ENCODE results near the gene UBE2V1.

DNA sequence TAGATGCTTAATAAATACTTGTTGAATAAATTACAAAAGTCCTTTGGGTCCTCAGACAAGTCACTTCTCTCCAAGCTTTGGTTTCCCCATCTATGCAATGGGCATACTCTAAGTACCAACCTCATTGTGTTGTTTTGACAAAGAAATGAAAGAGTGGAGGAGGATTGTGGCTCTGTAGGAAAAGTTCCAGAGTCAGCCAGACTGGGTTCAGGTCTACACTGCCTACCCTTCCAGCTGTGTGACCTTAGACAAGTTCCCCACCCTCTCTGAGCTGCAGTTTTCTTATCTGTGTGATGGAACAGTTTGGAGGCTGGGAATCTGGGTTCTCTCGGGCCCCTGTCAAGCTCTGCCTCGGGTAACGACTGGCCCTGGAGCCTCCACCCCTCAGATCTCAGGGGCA lies 76.2 kb downstream of the UBE2V1 start:
- no peak for TF ChIP-seq POLR2A (IDR thresholded peaks at IDR 0.05)
- TF ChIP-seq, protein P1, sequence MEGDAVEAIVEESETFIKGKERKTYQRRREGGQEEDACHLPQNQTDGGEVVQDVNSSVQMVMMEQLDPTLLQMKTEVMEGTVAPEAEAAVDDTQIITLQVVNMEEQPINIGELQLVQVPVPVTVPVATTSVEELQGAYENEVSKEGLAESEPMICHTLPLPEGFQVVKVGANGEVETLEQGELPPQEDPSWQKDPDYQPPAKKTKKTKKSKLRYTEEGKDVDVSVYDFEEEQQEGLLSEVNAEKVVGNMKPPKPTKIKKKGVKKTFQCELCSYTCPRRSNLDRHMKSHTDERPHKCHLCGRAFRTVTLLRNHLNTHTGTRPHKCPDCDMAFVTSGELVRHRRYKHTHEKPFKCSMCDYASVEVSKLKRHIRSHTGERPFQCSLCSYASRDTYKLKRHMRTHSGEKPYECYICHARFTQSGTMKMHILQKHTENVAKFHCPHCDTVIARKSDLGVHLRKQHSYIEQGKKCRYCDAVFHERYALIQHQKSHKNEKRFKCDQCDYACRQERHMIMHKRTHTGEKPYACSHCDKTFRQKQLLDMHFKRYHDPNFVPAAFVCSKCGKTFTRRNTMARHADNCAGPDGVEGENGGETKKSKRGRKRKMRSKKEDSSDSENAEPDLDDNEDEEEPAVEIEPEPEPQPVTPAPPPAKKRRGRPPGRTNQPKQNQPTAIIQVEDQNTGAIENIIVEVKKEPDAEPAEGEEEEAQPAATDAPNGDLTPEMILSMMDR (IDR thresholded peaks at IDR 0.05) = no peak
- no peak for TF ChIP-seq EP300 (IDR thresholded peaks at IDR 0.05)
- TF ChIP-seq POLR2AphosphoS5 (IDR thresholded peaks at IDR 0.05) = no peak
